BJ (cell line): Measurements from ENCODE around the gene PGLYRP3. TPM values are rescaled to one million over a fixed set of nuclear protein-coding genes. Genes with fewer than 3 reads are reported as not detected.

Experiments
- CTCF ChIA-PET: fragments of 350-600 bp; formaldehyde crosslinking; extraction: SDS; loops from one replicate; lab custom pipeline; 2021; ENCODE audit warnings: antibody characterized with exemption, inconsistent platforms; lab: Yijun Ruan, JAX
- POLR2A ChIA-PET: fragments of 300-600 bp; sonication (Branson Sonifier 250); formaldehyde crosslinking; extraction: SDS; loops from one replicate; lab custom pipeline; 2021; ENCODE audit warnings: antibody characterized with exemption; lab: Charles Lee
- DNase-seq: peaks from one replicate; pipeline ENCODE4 v3.0.0-alpha.2; 2011; ENCODE audit warnings: low read depth
- H3K27me3 ChIP-seq: 2 replicates; pipeline ENCODE4 v1.6.0; 2011; ENCODE audit warnings: low read length; ENCODE audit not compliant: control insufficient read depth, insufficient read depth
- H3K36me3 ChIP-seq: 2 replicates; pipeline ENCODE4 v1.5.1; 2011; ENCODE audit warnings: low read length; ENCODE audit not compliant: control insufficient read depth, insufficient read depth
- H3K4me3 ChIP-seq: 2 replicates; pipeline ENCODE4 v1.5.1; 2011; ENCODE audit warnings: low read depth, mild to moderate bottlenecking, control low read depth, low read length
- polyA plus RNA-seq: library from polyadenylated mRNA; depleted of rRNA; stranded (reverse); fragments of >200 nt; gene quantifications from 2 replicates; pipeline ENCODE4 v1.2.3, GENCODE V29; 2011
- TF ChIP-seq, protein P1 (sequence below): IDR thresholded peaks from 2 replicates; pipeline ENCODE4 v1.5.1; 2011; ENCODE audit warnings: low read depth, mild to moderate bottlenecking, control low read depth, inconsistent platforms, low read length, moderate library complexity; ENCODE audit not compliant: insufficient read depth

Gene PGLYRP3
- polyA plus RNA-seq, 1 experiment: not detected

DNA sequence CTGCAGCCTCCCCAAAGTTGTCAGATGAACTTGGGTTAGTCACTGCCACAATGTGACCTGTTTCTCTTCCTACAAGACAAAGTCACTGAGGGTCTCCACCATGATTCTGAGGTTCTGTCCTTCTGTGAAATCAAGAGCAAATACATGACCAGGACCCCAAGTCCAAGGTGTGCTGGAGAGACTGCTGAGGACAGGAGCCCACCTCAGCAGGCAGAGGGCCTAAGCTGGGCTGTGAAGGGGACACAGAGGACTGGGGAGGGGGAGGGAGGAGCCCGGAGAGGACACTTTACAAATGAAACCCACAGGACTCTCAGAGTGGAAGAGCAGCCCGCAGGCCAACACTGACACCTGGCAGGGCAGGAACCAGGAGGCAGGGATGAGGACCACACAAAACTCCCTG, 3.3 kb downstream of the PGLYRP3 start:
- CTCF ChIA-PET: no interaction called here
- Histone ChIP-seq H3K27me3 (no peaks in the 10 kb centered on the region), H3K36me3 (no peaks in the 10 kb centered on the region), H3K4me3 (no peak overlapping the region)
- no peak for DNase-seq
- POLR2A ChIA-PET: no interaction called here
- TF ChIP-seq, protein P1, sequence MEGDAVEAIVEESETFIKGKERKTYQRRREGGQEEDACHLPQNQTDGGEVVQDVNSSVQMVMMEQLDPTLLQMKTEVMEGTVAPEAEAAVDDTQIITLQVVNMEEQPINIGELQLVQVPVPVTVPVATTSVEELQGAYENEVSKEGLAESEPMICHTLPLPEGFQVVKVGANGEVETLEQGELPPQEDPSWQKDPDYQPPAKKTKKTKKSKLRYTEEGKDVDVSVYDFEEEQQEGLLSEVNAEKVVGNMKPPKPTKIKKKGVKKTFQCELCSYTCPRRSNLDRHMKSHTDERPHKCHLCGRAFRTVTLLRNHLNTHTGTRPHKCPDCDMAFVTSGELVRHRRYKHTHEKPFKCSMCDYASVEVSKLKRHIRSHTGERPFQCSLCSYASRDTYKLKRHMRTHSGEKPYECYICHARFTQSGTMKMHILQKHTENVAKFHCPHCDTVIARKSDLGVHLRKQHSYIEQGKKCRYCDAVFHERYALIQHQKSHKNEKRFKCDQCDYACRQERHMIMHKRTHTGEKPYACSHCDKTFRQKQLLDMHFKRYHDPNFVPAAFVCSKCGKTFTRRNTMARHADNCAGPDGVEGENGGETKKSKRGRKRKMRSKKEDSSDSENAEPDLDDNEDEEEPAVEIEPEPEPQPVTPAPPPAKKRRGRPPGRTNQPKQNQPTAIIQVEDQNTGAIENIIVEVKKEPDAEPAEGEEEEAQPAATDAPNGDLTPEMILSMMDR: no peak

- no peaks in the 10 kb centered on the region for H3K27me3 ChIP-seq
- no peak for DNase-seq
- CTCF ChIA-PET: no interaction called here
- TF ChIP-seq, protein P1: no peak
- H3K36me3 ChIP-seq: no peaks in the 10 kb centered on the region
- POLR2A ChIA-PET: no interaction called here
- no peak overlapping the region for H3K4me3 ChIP-seq
Measured at GRCh38 chr1:153308540-153308939, 4.2 kb downstream of the PGLYRP3 start.

DNA sequence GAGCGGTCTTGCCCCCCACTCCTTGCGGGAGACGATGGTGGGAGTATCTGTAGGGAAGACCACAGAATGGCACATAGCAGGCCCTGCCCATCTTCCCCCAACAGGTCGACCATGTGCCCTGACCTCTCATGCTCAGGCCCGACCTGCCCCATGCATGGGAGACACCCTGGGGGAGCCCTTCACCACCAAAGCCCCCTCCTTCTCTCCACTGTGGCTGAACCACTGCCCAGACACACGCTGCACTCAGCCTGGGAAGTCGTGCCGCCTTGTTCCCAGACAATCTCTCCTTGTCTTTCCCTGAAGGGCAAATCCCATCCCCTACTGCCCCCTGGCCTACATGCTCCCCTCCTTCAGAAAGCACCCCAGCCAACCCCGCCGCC, 5.5 kb downstream of the PGLYRP3 start:
- H3K4me3 ChIP-seq: no peak overlapping the region
- ChIA-PET POLR2A (no interaction called here), CTCF (no interaction called here)
- H3K27me3 ChIP-seq: no peaks in the 10 kb centered on the region
- H3K36me3 ChIP-seq: no peaks in the 10 kb centered on the region
- TF ChIP-seq, protein P1: no peak
- DNase-seq: no peak

DNA sequence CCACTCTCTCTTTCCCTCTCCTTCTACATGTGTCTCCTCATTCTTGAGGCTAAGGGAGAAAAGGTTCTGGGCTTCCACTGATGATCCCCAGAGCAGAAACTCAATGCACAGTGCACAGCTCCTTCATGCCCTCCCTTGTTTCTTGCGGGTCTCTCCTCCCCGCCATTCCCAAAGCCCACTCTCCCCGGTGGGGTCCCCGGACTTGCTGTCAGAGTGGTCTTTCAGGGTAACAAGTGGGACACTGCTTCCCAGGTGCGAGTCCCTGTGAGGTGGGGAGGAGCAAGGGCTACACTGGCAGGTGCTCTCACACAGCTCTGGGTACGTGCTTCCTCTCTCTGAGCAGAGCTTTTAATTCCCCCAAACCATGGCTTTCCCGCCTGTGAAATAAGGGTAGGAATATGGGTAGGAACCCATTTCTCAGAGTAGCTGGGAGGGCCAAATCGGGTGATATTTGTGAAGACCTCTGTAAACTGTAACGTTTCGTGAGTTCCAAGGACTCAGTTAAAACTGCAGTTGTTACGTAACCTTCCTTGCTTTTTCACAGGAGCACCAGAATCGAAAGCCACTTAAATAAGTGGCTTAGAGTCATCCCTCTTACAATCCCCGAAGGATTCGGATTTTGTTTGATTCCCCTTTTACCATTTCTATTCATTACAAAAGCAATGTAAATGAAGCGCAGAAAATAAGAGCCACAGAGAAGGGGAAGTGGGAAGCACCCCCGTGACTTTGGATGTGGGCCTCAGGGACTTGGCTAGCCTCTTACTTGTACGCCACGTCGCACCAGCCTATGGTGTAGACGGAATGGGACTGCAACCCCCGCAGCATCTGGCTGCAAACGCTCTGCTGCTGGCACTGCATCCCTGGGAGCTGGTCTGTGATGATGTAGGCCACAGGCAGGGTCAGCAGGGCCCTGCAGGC, 6.2 kb downstream of the PGLYRP3 start:
- TF ChIP-seq, protein P1: no peak
- ChIA-PET CTCF (no interaction called here), POLR2A (no interaction called here)
- Histone ChIP-seq H3K36me3 (no peaks in the 10 kb centered on the region), H3K27me3 (no peaks in the 10 kb centered on the region), H3K4me3 (no peak overlapping the region)
- no peak for DNase-seq

DNA sequence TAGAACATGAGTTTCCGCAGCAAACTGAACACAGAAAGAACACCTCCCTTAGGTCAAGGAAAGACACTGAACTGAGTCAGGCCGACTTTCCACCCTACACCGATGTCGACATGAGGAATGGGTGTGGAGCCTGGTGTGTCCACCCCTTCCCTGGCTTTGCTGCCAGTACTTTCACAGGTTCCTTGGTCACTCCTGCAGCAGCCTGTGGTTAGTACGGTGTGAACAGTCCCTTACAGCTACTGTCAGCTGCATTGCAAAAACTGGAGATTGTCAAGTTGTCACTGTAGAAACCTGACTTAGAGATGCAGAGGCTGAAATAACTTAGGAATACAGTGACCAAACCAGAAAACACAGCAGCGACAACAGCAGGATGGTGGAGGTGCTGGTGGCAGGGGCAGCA, 7.1 kb downstream of the PGLYRP3 start:
- ChIA-PET POLR2A (no interaction called here), CTCF (no interaction called here)
- Histone ChIP-seq H3K36me3 (no peaks in the 10 kb centered on the region), H3K4me3 (no peak overlapping the region), H3K27me3 (no peaks in the 10 kb centered on the region)
- TF ChIP-seq, protein P1: no peak
- DNase-seq: no peak
